ENCODE measurements around the gene TMEM129.

TMEM129 gene

DNA sequence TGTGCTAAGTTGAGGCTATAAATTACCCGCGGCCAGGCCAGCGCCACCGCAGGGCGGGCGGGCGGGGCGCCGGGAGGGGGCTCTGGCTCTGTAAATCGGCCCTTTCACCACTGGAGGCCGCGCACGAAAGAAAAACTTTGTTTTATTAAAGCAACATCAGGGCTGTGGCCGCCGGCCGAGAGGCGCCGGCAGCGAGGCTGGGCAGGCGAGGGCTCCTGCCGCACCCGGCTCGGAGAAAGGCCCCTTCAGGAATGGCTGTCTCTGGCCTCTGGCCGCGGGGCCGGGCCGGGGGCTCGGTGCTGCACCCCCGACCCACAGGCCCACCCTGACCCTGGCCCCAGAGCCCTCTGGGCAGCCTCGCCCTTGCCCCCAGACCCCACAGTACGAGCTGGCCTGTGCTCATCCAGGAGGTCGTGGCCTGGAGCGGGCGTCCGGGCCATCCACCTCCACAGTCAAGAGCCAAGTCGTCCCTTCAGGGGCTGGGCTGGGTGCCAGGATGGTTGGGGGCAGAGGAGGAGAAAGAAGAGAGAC lies 42.5 kb upstream of the TMEM129 start:
- Histone ChIP-seq H3K4me3 (ENCODE audit: low read depth, low read length) (no peak overlapping the region), H3K4me1 (ENCODE audit: control insufficient read depth, insufficient read depth, low read length) (peaks cover 6% of the 10 kb centered on the region), H3K9ac (ENCODE audit: low read depth, low read length) (no peak overlapping the region), H3K27me3 (ENCODE audit: control insufficient read depth, insufficient read depth, low read length) (peaks cover 6% of the 10 kb centered on the region), H3K36me3 (ENCODE audit: control insufficient read depth, insufficient read depth, low read length) (no peaks in the 10 kb centered on the region), H3K9me3 (ENCODE audit: control insufficient read depth, insufficient read depth, low read length) (no peaks in the 10 kb centered on the region)

- H3K4me1 ChIP-seq (ENCODE audit: control insufficient read depth, insufficient read depth, low read length): peaks cover 5% of the 10 kb centered on the region
Measured at GRCh38 chr4:1763070-1763549, 42.0 kb upstream of the TMEM129 start.

DNA sequence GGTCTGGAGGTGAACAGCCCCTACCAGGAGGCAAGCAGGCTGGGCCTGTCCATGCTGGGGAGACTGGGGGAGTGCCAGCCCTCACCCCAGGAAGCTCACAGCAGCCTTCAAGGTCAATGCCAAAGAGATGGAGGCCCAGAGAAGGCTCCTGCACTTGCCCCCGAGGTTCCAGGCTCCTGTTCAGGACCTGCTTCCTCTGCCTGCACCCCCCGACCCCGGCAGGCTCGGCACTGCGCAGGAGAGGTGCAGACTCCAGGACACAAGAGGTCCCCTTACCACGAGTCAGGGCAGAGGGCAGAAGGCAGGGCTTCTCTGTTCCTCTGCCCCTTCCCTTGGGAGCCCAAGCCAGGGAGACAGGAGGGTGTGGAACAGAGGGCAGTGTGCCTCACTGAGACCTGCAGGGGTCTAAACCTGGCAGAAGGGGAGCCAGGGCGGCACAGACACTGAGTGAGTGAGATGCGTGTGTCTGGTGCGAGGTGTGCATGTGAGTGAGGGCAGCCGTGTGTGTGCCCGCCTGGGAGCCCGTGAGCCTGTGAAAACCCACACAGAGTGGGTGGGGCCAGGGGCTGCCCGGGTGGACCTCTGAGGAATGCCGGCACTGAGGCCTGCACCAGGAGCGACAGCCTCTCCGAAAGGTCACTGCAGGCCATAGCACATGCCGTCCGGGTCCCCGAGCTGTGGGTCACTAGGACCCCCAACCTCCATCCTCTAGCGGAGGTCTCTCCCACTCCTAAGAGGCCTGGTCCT lies 41.3 kb upstream of the TMEM129 start:
- Histone ChIP-seq H3K4me1 (ENCODE audit: control insufficient read depth, insufficient read depth, low read length) (peaks cover 4% of the 10 kb centered on the region), H3K9ac (ENCODE audit: low read depth, low read length) (no peak overlapping the region), H3K4me3 (ENCODE audit: low read depth, low read length) (no peak overlapping the region), H3K27me3 (ENCODE audit: control insufficient read depth, insufficient read depth, low read length) (peaks cover 6% of the 10 kb centered on the region), H3K9me3 (ENCODE audit: control insufficient read depth, insufficient read depth, low read length) (no peaks in the 10 kb centered on the region), H3K36me3 (ENCODE audit: control insufficient read depth, insufficient read depth, low read length) (no peaks in the 10 kb centered on the region)

More at GRCh38 chr4:1763070-1763549, 42.0 kb upstream of the TMEM129 start:
- no peaks in the 10 kb centered on the region for H3K9me3 ChIP-seq (ENCODE audit: control insufficient read depth, insufficient read depth, low read length)
- H3K4me3 ChIP-seq (ENCODE audit: low read depth, low read length): no peak overlapping the region
- peaks cover 6% of the 10 kb centered on the region for H3K27me3 ChIP-seq (ENCODE audit: control insufficient read depth, insufficient read depth, low read length)
- H3K9ac ChIP-seq (ENCODE audit: low read depth, low read length): no peak overlapping the region
- H3K36me3 ChIP-seq (ENCODE audit: control insufficient read depth, insufficient read depth, low read length): no peaks in the 10 kb centered on the region

- Histone ChIP-seq H3K9me3 (ENCODE audit: control insufficient read depth, insufficient read depth, low read length) (no peaks in the 10 kb centered on the region), H3K27me3 (ENCODE audit: control insufficient read depth, insufficient read depth, low read length) (peaks cover 6% of the 10 kb centered on the region), H3K4me3 (ENCODE audit: low read depth, low read length) (no peak overlapping the region), H3K36me3 (ENCODE audit: control insufficient read depth, insufficient read depth, low read length) (no peaks in the 10 kb centered on the region), H3K4me1 (ENCODE audit: control insufficient read depth, insufficient read depth, low read length) (peaks cover 4% of the 10 kb centered on the region), H3K9ac (ENCODE audit: low read depth, low read length) (no peak overlapping the region)
Measured at GRCh38 chr4:1761130-1761689, 40.1 kb upstream of the TMEM129 start.

- peaks cover 4% of the 10 kb centered on the region for H3K27me3 ChIP-seq (ENCODE audit: control insufficient read depth, insufficient read depth, low read length)
- H3K4me1 ChIP-seq (ENCODE audit: control insufficient read depth, insufficient read depth, low read length): no peaks in the 10 kb centered on the region
Measured at GRCh38 chr4:1760521-1761071, 39.5 kb upstream of the TMEM129 start.

DNA sequence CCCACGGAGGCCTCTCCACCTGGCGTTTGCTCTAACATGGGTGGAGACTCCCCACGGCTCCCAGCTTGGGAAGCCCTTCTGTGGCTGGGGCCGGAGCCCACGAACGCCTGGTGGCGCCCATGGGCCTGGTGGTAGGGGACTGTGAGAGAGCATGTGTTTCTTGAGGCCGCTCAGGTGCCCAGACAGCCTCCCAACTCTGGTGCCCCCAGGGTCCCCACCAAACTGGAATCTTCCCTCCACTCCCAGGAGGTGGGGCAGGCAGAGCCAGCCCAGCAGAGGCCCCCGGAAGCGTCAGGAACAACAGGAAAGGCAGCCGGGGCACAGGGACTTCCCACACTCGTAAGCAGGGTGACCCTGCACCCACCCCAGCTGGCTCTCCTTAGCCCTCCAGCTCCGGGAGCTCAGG lies 38.7 kb upstream of the TMEM129 start:
- H3K27me3 ChIP-seq (ENCODE audit: control insufficient read depth, insufficient read depth, low read length): no peaks in the 10 kb centered on the region
- no peaks in the 10 kb centered on the region for H3K9me3 ChIP-seq (ENCODE audit: control insufficient read depth, insufficient read depth, low read length)
- no peak overlapping the region for H3K4me3 ChIP-seq (ENCODE audit: low read depth, low read length)
- H3K9ac ChIP-seq (ENCODE audit: low read depth, low read length): no peak overlapping the region
- no peaks in the 10 kb centered on the region for H3K36me3 ChIP-seq (ENCODE audit: control insufficient read depth, insufficient read depth, low read length)
- no peaks in the 10 kb centered on the region for H3K4me1 ChIP-seq (ENCODE audit: control insufficient read depth, insufficient read depth, low read length)

More at GRCh38 chr4:1760521-1761071, 39.5 kb upstream of the TMEM129 start:
- H3K4me3 ChIP-seq (ENCODE audit: low read depth, low read length): no peak overlapping the region
- no peaks in the 10 kb centered on the region for H3K9me3 ChIP-seq (ENCODE audit: control insufficient read depth, insufficient read depth, low read length)
- no peaks in the 10 kb centered on the region for H3K36me3 ChIP-seq (ENCODE audit: control insufficient read depth, insufficient read depth, low read length)
- H3K9ac ChIP-seq (ENCODE audit: low read depth, low read length): no peak overlapping the region

DNA sequence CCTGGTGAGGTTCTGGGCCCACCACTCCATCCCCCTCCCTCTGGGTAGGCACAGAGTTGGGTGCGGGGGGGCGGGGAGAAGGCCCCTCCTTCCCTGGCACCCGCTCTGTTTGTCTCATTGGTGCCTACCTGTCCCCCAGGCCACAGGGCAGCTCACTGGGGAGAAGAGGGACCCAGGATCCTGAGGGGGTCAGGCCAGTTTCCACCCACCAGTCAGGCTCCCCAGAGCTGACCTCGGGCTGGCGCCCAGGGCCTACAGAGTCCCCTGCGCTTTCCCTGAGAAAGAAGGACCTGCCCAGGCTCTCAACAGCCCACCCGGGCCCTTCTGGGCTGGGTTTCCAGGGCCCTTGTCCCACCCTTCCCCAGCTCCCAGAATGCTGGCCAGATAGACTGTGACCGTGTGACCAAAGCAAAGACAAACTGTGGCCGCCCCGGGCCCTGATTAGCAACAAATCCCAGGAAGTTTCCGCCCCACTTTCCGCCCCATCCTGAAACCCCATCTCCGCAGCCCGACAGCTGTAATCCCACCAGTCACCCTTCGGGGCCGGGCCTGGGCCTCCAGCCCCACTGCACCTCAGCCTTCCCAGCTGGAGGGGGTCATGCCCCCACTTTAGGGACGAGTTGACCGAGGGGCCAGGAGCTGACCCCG lies 38.2 kb upstream of the TMEM129 start:
- Histone ChIP-seq H3K9ac (ENCODE audit: low read depth, low read length) (no peak overlapping the region), H3K4me1 (ENCODE audit: control insufficient read depth, insufficient read depth, low read length) (no peaks in the 10 kb centered on the region), H3K27me3 (ENCODE audit: control insufficient read depth, insufficient read depth, low read length) (no peaks in the 10 kb centered on the region)

DNA sequence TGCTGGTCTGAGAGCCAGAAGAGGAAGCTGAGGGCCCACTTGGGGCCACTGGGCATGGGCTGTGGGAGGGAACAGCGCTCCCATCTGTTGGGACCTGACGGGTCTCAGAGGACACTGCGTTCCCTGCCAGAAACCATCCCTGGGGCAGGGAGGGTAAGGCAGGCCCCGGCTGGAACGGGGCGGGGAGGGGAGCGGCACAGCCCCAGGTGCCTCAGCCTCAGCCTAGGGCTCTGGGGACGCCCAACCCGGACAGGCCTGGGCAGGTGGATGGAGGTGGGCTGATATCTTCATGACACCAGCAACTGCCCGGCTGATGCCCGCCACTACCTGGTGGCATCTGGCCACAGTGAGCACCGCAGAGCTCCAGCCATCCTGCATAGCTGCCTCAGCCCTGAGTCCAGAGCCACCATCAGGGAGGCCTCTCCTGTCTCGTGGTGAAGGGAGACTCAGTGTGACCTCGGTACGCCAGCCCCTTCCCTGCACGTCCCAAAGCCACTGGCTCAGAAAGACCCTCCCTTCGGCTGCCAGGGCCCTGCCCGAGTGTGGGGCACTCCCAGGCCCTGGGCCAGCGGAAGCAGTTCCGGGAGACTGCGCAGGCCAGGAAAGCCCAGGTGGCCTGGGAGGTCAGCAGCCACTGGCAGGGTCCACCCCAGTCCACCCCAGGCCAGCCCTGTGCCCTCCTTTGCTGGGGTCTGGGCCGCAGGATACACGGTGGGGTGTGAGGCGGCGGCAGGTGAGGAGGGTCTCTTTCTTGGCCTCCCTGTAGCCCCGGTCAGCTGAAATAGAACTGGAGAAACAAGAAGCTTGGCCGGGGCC lies 37.4 kb upstream of the TMEM129 start:
- H3K9me3 ChIP-seq (ENCODE audit: control insufficient read depth, insufficient read depth, low read length): no peaks in the 10 kb centered on the region
- no peaks in the 10 kb centered on the region for H3K4me1 ChIP-seq (ENCODE audit: control insufficient read depth, insufficient read depth, low read length)
- no peak overlapping the region for H3K4me3 ChIP-seq (ENCODE audit: low read depth, low read length)
- no peaks in the 10 kb centered on the region for H3K36me3 ChIP-seq (ENCODE audit: control insufficient read depth, insufficient read depth, low read length)
- H3K9ac ChIP-seq (ENCODE audit: low read depth, low read length): no peak overlapping the region
- H3K27me3 ChIP-seq (ENCODE audit: control insufficient read depth, insufficient read depth, low read length): no peaks in the 10 kb centered on the region

More for the DNA sequence above, 38.2 kb upstream of the TMEM129 start:
- Histone ChIP-seq H3K36me3 (ENCODE audit: control insufficient read depth, insufficient read depth, low read length) (no peaks in the 10 kb centered on the region), H3K4me3 (ENCODE audit: low read depth, low read length) (no peak overlapping the region), H3K9me3 (ENCODE audit: control insufficient read depth, insufficient read depth, low read length) (no peaks in the 10 kb centered on the region)

GRCh38 chr4:1757836-1758235 lies 36.7 kb upstream of the TMEM129 start:
- Histone ChIP-seq H3K4me1 (ENCODE audit: control insufficient read depth, insufficient read depth, low read length) (no peaks in the 10 kb centered on the region), H3K9me3 (ENCODE audit: control insufficient read depth, insufficient read depth, low read length) (no peaks in the 10 kb centered on the region), H3K9ac (ENCODE audit: low read depth, low read length) (no peak overlapping the region), H3K36me3 (ENCODE audit: control insufficient read depth, insufficient read depth, low read length) (no peaks in the 10 kb centered on the region), H3K4me3 (ENCODE audit: low read depth, low read length) (no peak overlapping the region), H3K27me3 (ENCODE audit: control insufficient read depth, insufficient read depth, low read length) (no peaks in the 10 kb centered on the region)

DNA sequence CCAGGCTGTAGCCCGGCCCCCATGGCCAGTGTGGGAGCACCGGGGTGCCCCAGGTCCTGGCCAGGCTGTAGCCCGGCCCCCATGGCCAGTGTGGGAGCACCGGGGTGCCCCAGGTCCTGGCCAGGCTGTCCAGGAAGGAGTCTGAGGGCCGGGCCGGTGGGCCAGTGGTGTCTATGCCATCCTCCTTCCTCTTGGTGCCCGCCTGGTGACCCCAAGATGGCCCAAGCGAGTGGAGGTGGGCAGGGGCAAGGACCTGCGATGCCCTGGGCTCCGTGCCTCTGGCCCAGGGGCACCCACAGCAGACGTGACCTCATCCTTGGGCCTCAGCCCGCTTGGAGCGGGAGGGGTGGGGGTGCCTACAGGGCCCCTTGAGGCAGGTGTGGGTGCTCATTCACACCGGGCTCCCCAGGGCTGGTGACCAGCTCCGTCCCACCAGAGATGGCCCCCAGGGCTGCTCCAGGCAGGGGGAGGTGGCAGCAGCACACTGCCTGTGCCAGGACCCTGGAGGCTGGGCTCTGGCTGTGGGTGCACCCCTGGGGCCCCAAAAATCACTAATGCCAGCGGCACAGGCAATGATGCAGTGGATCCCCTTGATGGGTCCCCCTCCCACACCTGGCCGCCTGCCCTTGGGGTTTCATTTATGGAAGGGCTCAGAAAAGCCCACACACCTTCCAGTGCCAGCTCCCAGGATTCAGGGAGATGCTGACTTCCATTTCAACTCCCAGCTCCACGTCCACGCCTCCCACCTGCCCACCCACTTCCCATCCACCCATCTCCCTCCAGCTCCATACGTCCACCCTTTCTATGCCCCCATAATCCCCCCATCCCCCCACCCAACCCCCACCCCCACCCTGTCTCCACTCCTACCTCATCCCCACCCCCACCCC lies 36.0 kb upstream of the TMEM129 start:
- Histone ChIP-seq H3K9ac (ENCODE audit: low read depth, low read length) (no peak overlapping the region), H3K27me3 (ENCODE audit: control insufficient read depth, insufficient read depth, low read length) (no peaks in the 10 kb centered on the region), H3K4me3 (ENCODE audit: low read depth, low read length) (no peak overlapping the region), H3K4me1 (ENCODE audit: control insufficient read depth, insufficient read depth, low read length) (no peaks in the 10 kb centered on the region), H3K9me3 (ENCODE audit: control insufficient read depth, insufficient read depth, low read length) (no peaks in the 10 kb centered on the region), H3K36me3 (ENCODE audit: control insufficient read depth, insufficient read depth, low read length) (no peaks in the 10 kb centered on the region)

All from iPS-15b (cell line).